ENCODE measurements around the gene DDX10.

- no peak for TF ChIP-seq POLR2A (conservative IDR thresholded peaks at IDR 0.05)
- no peak for TF ChIP-seq NRF1 (conservative IDR thresholded peaks at IDR 0.05 in 1 of 2, IDR thresholded peaks at IDR 0.05 in 1 of 2)
- TF ChIP-seq SIN3A (IDR thresholded peaks at IDR 0.05; ENCODE audit: borderline replicate concordance in 2 of 2, control insufficient read depth in 1 of 2, low read depth in 2 of 2, low read length in 2 of 2) = no peak
- no peak for TF ChIP-seq CTCF (IDR thresholded peaks at IDR 0.05 in 2 of 3, conservative IDR thresholded peaks at IDR 0.05 in 1 of 3; ENCODE audit: insufficient read depth in 2 of 3, low read depth in 1 of 3, low read length in 3 of 3)
- TF ChIP-seq GABPA (tag; conservative IDR thresholded peaks at IDR 0.05; ENCODE audit: low read depth) = no peak
- no peak for TF ChIP-seq ARID1B (IDR thresholded peaks at IDR 0.05)
- TF ChIP-seq ZBTB43 (CRISPR knock-in tag; IDR thresholded peaks at IDR 0.05) = no peak
- TF ChIP-seq EZH2 (IDR thresholded peaks at IDR 0.05; ENCODE audit: borderline replicate concordance, low read depth, low read length) = no peak
- no peak for TF ChIP-seq MYC (IDR thresholded peaks at IDR 0.05; ENCODE audit: low read depth, low read length)
- no peak for TF ChIP-seq MYC (CRISPR knock-in tag; IDR thresholded peaks at IDR 0.05; ENCODE audit: borderline replicate concordance, low read depth)
- TF ChIP-seq MAX (CRISPR knock-in tag; IDR thresholded peaks at IDR 0.05) = no peak
- no peak for TF ChIP-seq ZBTB7A (IDR thresholded peaks at IDR 0.05; ENCODE audit: borderline replicate concordance, control insufficient read depth, low read depth, low read length)
Observed at GRCh38 chr11:108891143-108891542, 226.3 kb downstream of the DDX10 start.
